KMS-11 (cell line): ENCODE data around the gene YIPF5.

Experiments
- H2AFZ ChIP-seq: fragments of 200-600 bp; sonication (generic); 2 replicates; pipeline ENCODE4 v1.6.1; 2016; ENCODE audit warnings: antibody characterized with exemption, mixed run types, low read depth
- H3K27ac ChIP-seq: fragments of 200-600 bp; sonication (generic); 2 replicates; pipeline ENCODE4 v1.6.1; 2016; ENCODE audit warnings: mild to moderate bottlenecking, mixed run types
- H3K27me3 ChIP-seq: fragments of 200-600 bp; sonication (generic); 2 replicates; pipeline ENCODE4 v1.6.1; 2017; ENCODE audit warnings: mild to moderate bottlenecking, low read depth, mixed run types, moderate library complexity; ENCODE audit not compliant: insufficient read depth
- H3K36me3 ChIP-seq: fragments of 200-600 bp; sonication (generic); 2 replicates; pipeline ENCODE4 v1.6.1; 2017; ENCODE audit warnings: mild to moderate bottlenecking, mixed run types; ENCODE audit not compliant: insufficient read depth
- H3K4me1 ChIP-seq: fragments of 200-600 bp; sonication (generic); 2 replicates; pipeline ENCODE4 v1.6.1; 2016; ENCODE audit warnings: mild to moderate bottlenecking, low read depth, mixed run types; ENCODE audit not compliant: poor library complexity, severe bottlenecking
- H3K4me2 ChIP-seq: fragments of 200-600 bp; sonication (generic); 2 replicates; pipeline ENCODE4 v1.7.0; 2016; ENCODE audit warnings: mild to moderate bottlenecking, mixed run types
- H3K4me3 ChIP-seq: fragments of 200-600 bp; sonication (generic); IDR thresholded peaks from 2 replicates; pipeline ENCODE4 v1.6.1; 2017; ENCODE audit warnings: low read depth, low read length, mixed read lengths; ENCODE audit not compliant: insufficient read depth
- H3K79me2 ChIP-seq: fragments of 200-600 bp; sonication (generic); 2 replicates; pipeline ENCODE4 v1.6.1; 2016; ENCODE audit warnings: low read depth, mixed run types; ENCODE audit not compliant: insufficient read depth
- H3K9ac ChIP-seq: fragments of 200-600 bp; sonication (generic); 2 replicates; pipeline ENCODE4 v1.6.1; 2016; ENCODE audit warnings: mild to moderate bottlenecking, mixed run types
- H4K20me1 ChIP-seq: fragments of 200-600 bp; sonication (generic); 2 replicates; pipeline ENCODE4 v1.6.1; 2016; ENCODE audit warnings: mild to moderate bottlenecking, mixed run types; ENCODE audit not compliant: insufficient read depth
- CTCF ChIP-seq: fragments of 200-600 bp; sonication (generic); conservative IDR thresholded peaks from 2 replicates; pipeline ENCODE4 v1.6.1; 2017; ENCODE audit warnings: low read depth, mild to moderate bottlenecking, antibody characterized with exemption, low read length, moderate library complexity, mixed read lengths

YIPF5 gene

GRCh38 chr5:144133050-144133633, 37.3 kb downstream of the YIPF5 start:
- no peaks in the 10 kb centered on the region for H3K27me3 ChIP-seq
- no peaks in the 10 kb centered on the region for H3K79me2 ChIP-seq
- H2AFZ ChIP-seq: no peak overlapping the region
- H3K4me1 ChIP-seq: no peaks in the 10 kb centered on the region
- H4K20me1 ChIP-seq: no peaks in the 10 kb centered on the region
- TF ChIP-seq CTCF: no peak
- no peak overlapping the region for H3K9ac ChIP-seq
- no peak overlapping the region for H3K27ac ChIP-seq
- no peak overlapping the region for H3K4me3 ChIP-seq
- no peaks in the 10 kb centered on the region for H3K36me3 ChIP-seq
- no peak overlapping the region for H3K4me2 ChIP-seq

- Histone ChIP-seq H3K9ac (no peak overlapping the region), H3K4me1 (no peaks in the 10 kb centered on the region), H3K27ac (no peak overlapping the region), H3K27me3 (no peaks in the 10 kb centered on the region), H2AFZ (no peak overlapping the region), H3K4me3 (no peak overlapping the region), H3K36me3 (no peaks in the 10 kb centered on the region), H3K4me2 (no peak overlapping the region), H4K20me1 (no peaks in the 10 kb centered on the region), H3K79me2 (no peaks in the 10 kb centered on the region)
- TF ChIP-seq CTCF: no peak
Observed at GRCh38 chr5:144131261-144131660, 39.2 kb downstream of the YIPF5 start.

- Histone ChIP-seq H4K20me1 (no peaks in the 10 kb centered on the region), H3K9ac (no peak overlapping the region), H3K27ac (no peak overlapping the region), H3K36me3 (no peaks in the 10 kb centered on the region), H3K27me3 (no peaks in the 10 kb centered on the region), H3K4me1 (no peaks in the 10 kb centered on the region), H3K4me3 (no peak overlapping the region), H3K4me2 (no peak overlapping the region), H2AFZ (no peak overlapping the region), H3K79me2 (no peaks in the 10 kb centered on the region)
- no peak for TF ChIP-seq CTCF
Observed at GRCh38 chr5:144130306-144130705, 40.2 kb downstream of the YIPF5 start.

- H3K27ac ChIP-seq: no peak overlapping the region
- H3K4me1 ChIP-seq: no peaks in the 10 kb centered on the region
- TF ChIP-seq CTCF: no peak
- no peaks in the 10 kb centered on the region for H3K36me3 ChIP-seq
- no peaks in the 10 kb centered on the region for H3K79me2 ChIP-seq
- H3K9ac ChIP-seq: no peak overlapping the region
- H3K4me2 ChIP-seq: no peak overlapping the region
- no peaks in the 10 kb centered on the region for H4K20me1 ChIP-seq
- no peak overlapping the region for H2AFZ ChIP-seq
- H3K27me3 ChIP-seq: no peaks in the 10 kb centered on the region
- H3K4me3 ChIP-seq: no peak overlapping the region
Observed at GRCh38 chr5:144128844-144129243, 41.6 kb downstream of the YIPF5 start.
